NT2/D1 (cell line): Measurements from ENCODE around the gene GMNC.

Experiments used
- SUZ12 ChIP-seq: IDR thresholded peaks from 2 replicates; pipeline ENCODE4 v1.6.1; 2011; ENCODE audit not compliant: insufficient read length, insufficient read depth; ENCODE audit errors: extremely low read depth
- YY1 ChIP-seq: IDR thresholded peaks from 2 replicates; pipeline ENCODE4 v1.6.1; 2011; ENCODE audit not compliant: insufficient read length, insufficient read depth
- ZNF274 ChIP-seq: IDR thresholded peaks from 2 replicates; pipeline ENCODE4 v1.6.1; 2011; ENCODE audit warnings: mild to moderate bottlenecking, low read depth, low read length

DNA sequence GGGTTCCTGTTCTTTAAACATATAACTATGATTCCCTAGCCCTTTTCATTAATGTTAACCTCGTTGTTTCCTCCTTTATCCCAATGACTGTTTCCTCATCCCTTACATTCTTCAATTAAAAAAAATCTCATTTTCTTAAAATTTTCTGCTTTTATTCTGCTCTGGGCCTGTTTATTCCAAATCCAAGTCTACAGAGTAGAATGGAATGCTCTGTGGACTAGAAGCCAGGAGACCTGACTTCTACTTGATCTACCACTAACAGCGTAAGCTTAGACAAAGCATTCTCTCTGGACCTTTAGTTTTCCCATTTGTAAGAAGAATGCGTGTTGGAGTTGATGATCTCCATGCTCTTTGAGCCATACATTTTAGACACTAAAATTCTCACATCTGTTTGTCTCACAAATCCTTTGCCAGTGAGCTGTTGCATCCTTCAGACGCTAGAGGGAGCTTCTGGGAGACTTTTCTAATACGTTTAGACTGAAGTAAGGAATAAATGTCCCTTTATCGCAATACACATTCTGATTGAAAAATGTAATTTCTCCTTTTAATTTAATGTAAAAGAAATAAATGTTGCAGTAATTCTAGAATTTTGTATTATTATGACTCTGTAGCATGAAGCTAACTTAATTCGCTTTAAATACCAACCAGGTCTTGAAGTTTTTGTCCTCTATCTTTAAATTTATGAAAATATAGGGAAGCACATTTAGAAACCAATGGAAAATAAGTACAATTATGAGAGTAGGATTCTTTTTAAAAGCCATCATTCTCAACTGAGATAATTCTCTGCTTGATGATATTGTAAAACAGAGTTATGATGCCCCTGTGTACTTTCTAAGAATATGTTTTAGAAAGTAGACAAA, 21.7 kb upstream of the GMNC start:
- TF ChIP-seq SUZ12: no peak
- TF ChIP-seq YY1: no peak
- no peak for TF ChIP-seq ZNF274
